Ovary (tissue), 9 donors: ENCODE data around the gene CDC34. TPM values are rescaled to one million over a fixed set of nuclear protein-coding genes. Genes with fewer than 3 reads are reported as not detected.

Experiments
- DNase-seq, 5 donors: peaks; one replicate each; pipeline ENCODE4 v3.0.0-alpha.2; 2019 to 2020
- H3K27ac ChIP-seq, 2 donors: fragments of 200-600 bp; one replicate each; pipeline versions ENCODE4 v1.5.1 to v1.8.0; 2019 to 2022
- H3K27me3 ChIP-seq: fragments of 200-600 bp; one replicate; pipeline ENCODE4 v1.8.0; 2022
- H3K36me3 ChIP-seq: fragments of 200-600 bp; sonication (generic); one replicate; pipeline ENCODE4 v1.5.1; 2019
- H3K4me1 ChIP-seq: one replicate; pipeline ENCODE4 v1.8.1; 2013; ENCODE audit warnings: mild to moderate bottlenecking, moderate library complexity; ENCODE audit not compliant: insufficient read depth
- H3K4me3 ChIP-seq: fragments of 200-600 bp; sonication (generic); one replicate; pipeline ENCODE4 v1.5.1; 2017
- H3K9me3 ChIP-seq, 2 donors: fragments of 200-600 bp in 1 of 2; sonication (generic) in 1 of 2; one replicate each; pipeline versions ENCODE4 v1.5.1 to v1.8.1; 2013 to 2019; ENCODE audit warnings: mild to moderate bottlenecking in 1 of 2, moderate library complexity in 1 of 2
- EP300 ChIP-seq: sonication (generic); formaldehyde crosslinking; IDR thresholded peaks from one replicate; pipeline ENCODE4 v1.6.1; 2017; ENCODE audit warnings: antibody characterized with exemption
- POLR2A ChIP-seq: fragments of 450-650 bp; IDR thresholded peaks from one replicate; pipeline ENCODE4 v1.6.1; 2017; ENCODE audit warnings: antibody characterized with exemption, mild to moderate bottlenecking, moderate library complexity
- WGBS, 3 donors: extraction: QIAGEN DNeasy Blood & Tissue Kit in 1 of 3; methylation state at CpG; one replicate each; pipeline versions ENCODE4 v1.1.5 to v1.1.7; 2013 to 2017; 5-methylcytosine and 5-hydroxymethylcytosine counted together
- intact Hi-C, 4 donors: fragments of 100-400 bp; cut with DNase I; formaldehyde crosslinking; loops; one replicate each; pipeline versions ENCODE4 v1.11.0 to v1.15.1; 2022 to 2023
- polyA plus RNA-seq, 2 donors: library from polyadenylated mRNA; stranded (reverse); fragments of 200-250 nt in 1 of 2; fragments of 350-450 nt in 1 of 2; fragmentation: Illumina TruSeq in 1 of 2; extraction: RNeasy Lipid Tissue Mini Kit (QIAGEN cat#74804) in 1 of 2; gene quantifications; one replicate each; pipeline ENCODE4 v1.2.3, GENCODE V29; 2013 to 2014
- total RNA-seq, 7 donors: library from RNA; depleted of rRNA in 2 of 7; stranded (reverse); fragments of >200 nt in 2 of 7; fragmentation: NEBNext Ultra II Directional in 3 of 7; extraction: Animal tissue kit (Norgen Biotek cat#: 25700) in 3 of 7; gene quantifications; one replicate each; pipeline versions ENCODE4 v1.1.0 to v1.2.4, GENCODE V29; 2016 to 2023
- TF ChIP-seq, protein P1 (sequence below), 3 donors: fragments of 450-650 bp in 2 of 3; fragments of 200-600 bp in 1 of 3; IDR thresholded peaks; one replicate each; pipeline versions ENCODE4 v1.5.1 to v1.8.0; 2016 to 2022; ENCODE audit warnings: antibody characterized with exemption in 3 of 3, mild to moderate bottlenecking in 1 of 3
- donor health status: DM: no; HTN: no; CAD: no; lungs with moderate emphysema.
- donor health status: DM: no; HTN: no; CAD: no.
- donor health status: Bipolar disorder and iron deficiency.
- donor health status: DM: yes; HTN: yes; CAD: no.
- donor health status: DM: no; HTN: no; CAD: no.
- donor health status: DM: yes; HTN: yes; CAD: no.

Gene CDC34
- total and polyA plus RNA-seq, 9 donors, result 13.2 to 78.9 (median 56.1) TPM

DNA sequence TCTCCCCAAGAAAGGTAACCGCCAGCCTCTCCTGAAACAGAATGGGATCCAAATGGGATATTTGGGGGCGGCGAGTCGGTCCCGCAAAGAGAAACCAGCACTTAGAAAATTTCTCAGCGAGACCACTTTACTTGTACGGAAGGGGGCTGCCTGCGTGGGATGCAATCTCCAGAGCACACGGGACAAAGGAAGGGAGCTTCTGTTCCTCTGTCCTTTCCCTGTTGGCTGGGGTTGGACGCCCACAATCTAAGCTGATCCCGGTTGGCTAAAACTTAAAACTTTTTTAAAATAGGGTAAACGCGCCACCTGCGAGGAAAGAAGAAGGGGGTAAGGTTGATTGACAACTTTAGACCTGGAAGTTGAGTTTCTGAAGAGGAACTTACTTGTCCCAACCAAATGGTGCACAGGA is 40.0 kb downstream of the CDC34 start:
- no peak for DNase-seq
- Histone ChIP-seq H3K4me1 (peaks cover 26% of the 10 kb centered on the region), H3K27ac (peak overlapping the region in 1 of 2 donors; percentile 47), H3K27me3 (no peaks in the 10 kb centered on the region), H3K36me3 (no peaks in the 10 kb centered on the region), H3K4me3 (peak overlapping the region; percentile 43), H3K9me3 (no peaks in the 10 kb centered on the region)
- intact Hi-C loops, result loop anchor here in 1 of 4 donors (2.0 kb wide), 1 partner anchor 39 kb away; no protein-coding TSS in a partner anchor
- TF ChIP-seq, protein P1, sequence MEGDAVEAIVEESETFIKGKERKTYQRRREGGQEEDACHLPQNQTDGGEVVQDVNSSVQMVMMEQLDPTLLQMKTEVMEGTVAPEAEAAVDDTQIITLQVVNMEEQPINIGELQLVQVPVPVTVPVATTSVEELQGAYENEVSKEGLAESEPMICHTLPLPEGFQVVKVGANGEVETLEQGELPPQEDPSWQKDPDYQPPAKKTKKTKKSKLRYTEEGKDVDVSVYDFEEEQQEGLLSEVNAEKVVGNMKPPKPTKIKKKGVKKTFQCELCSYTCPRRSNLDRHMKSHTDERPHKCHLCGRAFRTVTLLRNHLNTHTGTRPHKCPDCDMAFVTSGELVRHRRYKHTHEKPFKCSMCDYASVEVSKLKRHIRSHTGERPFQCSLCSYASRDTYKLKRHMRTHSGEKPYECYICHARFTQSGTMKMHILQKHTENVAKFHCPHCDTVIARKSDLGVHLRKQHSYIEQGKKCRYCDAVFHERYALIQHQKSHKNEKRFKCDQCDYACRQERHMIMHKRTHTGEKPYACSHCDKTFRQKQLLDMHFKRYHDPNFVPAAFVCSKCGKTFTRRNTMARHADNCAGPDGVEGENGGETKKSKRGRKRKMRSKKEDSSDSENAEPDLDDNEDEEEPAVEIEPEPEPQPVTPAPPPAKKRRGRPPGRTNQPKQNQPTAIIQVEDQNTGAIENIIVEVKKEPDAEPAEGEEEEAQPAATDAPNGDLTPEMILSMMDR (IDR thresholded peaks at IDR 0.05), result no peak
- TF ChIP-seq EP300 (no peak), POLR2A (no peak)
- WGBS, 3 donors, result 0 to 4% (median 2%) methylated on average over 14 of the region's 14 CpGs

DNA sequence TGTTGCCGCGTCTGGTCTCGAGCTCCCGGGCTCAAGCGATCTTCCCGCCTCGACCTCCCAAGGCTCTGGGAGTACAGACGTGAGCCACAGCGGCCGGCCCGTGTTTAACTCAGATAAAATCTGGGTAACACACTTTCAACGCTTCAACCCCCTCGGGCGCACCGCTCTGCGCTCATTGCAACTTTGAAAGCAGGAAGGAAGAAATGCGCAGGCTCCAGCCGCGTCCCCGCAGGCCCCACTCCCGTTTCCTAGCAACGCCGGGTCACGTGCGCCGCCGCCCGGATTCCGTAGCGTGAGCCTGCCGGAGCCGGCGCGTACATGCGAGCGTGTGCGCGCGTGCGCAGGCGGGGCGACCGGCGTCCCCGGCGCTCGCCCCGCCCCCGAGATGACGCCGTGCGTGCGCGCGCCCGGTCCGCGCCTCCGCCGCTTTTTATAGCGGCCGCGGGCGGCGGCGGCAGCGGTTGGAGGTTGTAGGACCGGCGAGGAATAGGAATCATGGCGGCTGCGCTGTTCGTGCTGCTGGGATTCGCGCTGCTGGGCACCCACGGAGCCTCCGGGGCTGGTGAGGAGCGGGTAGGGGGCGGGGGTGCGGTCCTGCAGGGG is 40.7 kb downstream of the CDC34 start, which contains the start of gene BSG:
Gene BSG, plus strand, starts transcription at position 457 of the 603 bp plus-strand sequence. Its CDS starts 39 bp downstream, at position 496.
- Histone ChIP-seq H3K36me3 (no peaks in the 10 kb centered on the region), H3K27me3 (no peaks in the 10 kb centered on the region), H3K9me3 (no peaks in the 10 kb centered on the region), H3K4me3 (peak within 1 kb of the TSS; percentile 97), H3K4me1 (peaks cover 29% of the 10 kb centered on the region), H3K27ac (peak within 1 kb of the TSS; percentile 71 to 75)
- WGBS, 3 donors, result 0% methylated on average over 71 to 79 of the region's 79 CpGs
- TF ChIP-seq POLR2A (peak; percentile 89), EP300 (peak; percentile 14)
- TF ChIP-seq, protein P1 (IDR thresholded peaks at IDR 0.05), result no peak
- intact Hi-C loops, result no loop called here
- DNase-seq, result peak; percentile 98 to 99 (median 98)

DNA sequence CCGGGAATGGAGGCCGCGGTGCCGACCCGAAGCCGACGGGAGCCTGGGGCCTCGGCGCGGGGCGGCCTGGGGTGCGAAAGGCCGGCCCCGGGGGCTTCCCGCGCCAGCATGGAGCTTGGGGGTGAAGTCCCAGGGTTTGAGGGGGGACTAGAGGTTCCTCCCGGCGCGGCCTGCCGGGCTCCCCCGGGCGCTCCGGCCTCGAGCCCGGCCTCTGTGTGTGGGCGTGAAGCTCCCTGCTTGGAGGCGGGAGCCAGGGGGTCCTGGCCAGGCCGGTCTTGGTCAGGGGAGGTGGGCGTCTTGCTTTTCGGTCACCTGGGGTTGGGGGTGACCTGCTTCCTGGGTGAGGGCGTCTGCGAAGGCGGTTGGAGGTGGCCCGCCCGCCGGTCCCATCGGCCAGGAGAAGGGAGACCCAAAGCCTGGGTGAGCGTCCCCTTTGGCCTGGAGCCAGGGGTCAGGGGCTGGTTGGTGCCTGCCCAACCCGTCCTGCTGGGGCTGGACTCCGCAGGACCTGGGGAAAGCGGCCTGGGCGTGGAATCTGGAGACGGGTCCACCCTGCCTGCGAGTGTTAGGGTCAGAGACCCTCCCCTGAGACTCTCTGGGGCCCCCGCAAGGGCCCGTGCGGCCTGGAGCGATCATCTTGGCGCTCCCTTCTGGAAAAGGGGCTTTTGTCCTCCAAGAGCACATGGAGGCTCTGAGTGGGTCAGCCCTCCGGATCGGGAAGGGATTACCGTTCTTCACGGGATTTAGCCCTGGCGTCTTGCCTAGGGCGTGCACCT is 41.4 kb downstream of the CDC34 start:
- TF ChIP-seq, protein P1 (IDR thresholded peaks at IDR 0.05), result peak in 2 of 3 donors; percentile 9 to 30
- TF ChIP-seq EP300, result no peak
- DNase-seq, result peak; percentile 62 to 81 (median 79)
- intact Hi-C loops, result no loop called here
- H3K36me3 ChIP-seq, result no peaks in the 10 kb centered on the region
- peaks cover 32% of the 10 kb centered on the region for H3K4me1 ChIP-seq
- H3K9me3 ChIP-seq, result no peaks in the 10 kb centered on the region
- H3K27me3 ChIP-seq, result no peaks in the 10 kb centered on the region
- 0 to 1% (median 1%) methylated on average over 40 to 55 of the region's 55 CpGs for WGBS, 3 donors
- H3K27ac ChIP-seq, result peak overlapping the region; percentile 71 to 75
- H3K4me3 ChIP-seq, result peak overlapping the region; percentile 97

DNA sequence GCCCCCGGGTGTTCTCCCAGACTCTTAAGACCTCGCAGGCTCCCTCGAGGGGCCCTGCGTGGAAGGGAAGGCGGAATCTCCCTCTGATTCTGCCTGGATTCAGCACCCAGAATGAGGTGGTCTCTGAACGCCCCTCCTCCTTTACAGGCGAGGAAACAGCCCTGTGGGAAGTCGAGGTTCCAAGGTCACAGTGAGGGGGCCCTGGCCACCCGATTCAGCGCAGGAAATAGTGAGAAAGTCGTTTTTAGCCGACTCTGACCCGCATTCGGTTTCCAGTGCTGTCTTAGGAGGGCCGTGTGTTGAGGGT is 41.9 kb downstream of the CDC34 start:
- H3K4me3 ChIP-seq, result peak overlapping the region; percentile 97
- no peaks in the 10 kb centered on the region for H3K27me3 ChIP-seq
- no peaks in the 10 kb centered on the region for H3K36me3 ChIP-seq
- TF ChIP-seq, protein P1 (IDR thresholded peaks at IDR 0.05), result no peak
- TF ChIP-seq POLR2A, result no peak
- TF ChIP-seq EP300, result no peak
- DNase-seq, result no peak
- peaks cover 32% of the 10 kb centered on the region for H3K4me1 ChIP-seq
- no peak overlapping the region for H3K27ac ChIP-seq
- intact Hi-C loops, result no loop called here
- WGBS, 3 donors, result 2 to 4% (median 3%) methylated on average over 15 of the region's 15 CpGs
- no peaks in the 10 kb centered on the region for H3K9me3 ChIP-seq
